ENCODE results near the gene PACRG.
A peak's percentile ranks its signal among the peaks of the same experiment; 100 is the strongest.

Gene PACRG

GRCh38 chr6:162882801-162883481, 155.2 kb downstream of the PACRG start:
- no peak for TF ChIP-seq CTCF (IDR thresholded peaks at IDR 0.05; ENCODE audit: poor library complexity, severe bottlenecking)
- no peaks in the 10 kb centered on the region for H3K9me3 ChIP-seq (ENCODE audit: severe bottlenecking)
- H3K27me3 ChIP-seq (ENCODE audit: insufficient read depth, poor library complexity, severe bottlenecking): no peaks in the 10 kb centered on the region
- DNase-seq (ENCODE audit: low spot score) (no peak), ATAC-seq (ENCODE audit: low read depth) (no peak)
- H3K4me1 ChIP-seq (ENCODE audit: insufficient read depth, poor library complexity, severe bottlenecking): no peaks in the 10 kb centered on the region
- no peak overlapping the region for H3K4me3 ChIP-seq (ENCODE audit: severe bottlenecking)
- H3K36me3 ChIP-seq (ENCODE audit: low read depth): no peaks in the 10 kb centered on the region
- H3K27ac ChIP-seq (ENCODE audit: poor library complexity, severe bottlenecking): no peak overlapping the region

- ATAC-seq (ENCODE audit: low read depth): no peak
- TF ChIP-seq CTCF (IDR thresholded peaks at IDR 0.05; ENCODE audit: poor library complexity, severe bottlenecking): no peak
- no peak for DNase-seq (ENCODE audit: low spot score)
- no peak overlapping the region for H3K4me3 ChIP-seq (ENCODE audit: severe bottlenecking)
- no peaks in the 10 kb centered on the region for H3K9me3 ChIP-seq (ENCODE audit: severe bottlenecking)
- no peaks in the 10 kb centered on the region for H3K4me1 ChIP-seq (ENCODE audit: insufficient read depth, poor library complexity, severe bottlenecking)
- H3K27ac ChIP-seq (ENCODE audit: poor library complexity, severe bottlenecking): no peak overlapping the region
- H3K36me3 ChIP-seq (ENCODE audit: low read depth): no peaks in the 10 kb centered on the region
- no peaks in the 10 kb centered on the region for H3K27me3 ChIP-seq (ENCODE audit: insufficient read depth, poor library complexity, severe bottlenecking)
Measured at GRCh38 chr6:162887981-162888689, 160.4 kb downstream of the PACRG start.

- no peak for ATAC-seq (ENCODE audit: low read depth)
- no peaks in the 10 kb centered on the region for H3K9me3 ChIP-seq (ENCODE audit: severe bottlenecking)
- DNase-seq (ENCODE audit: low spot score): no peak
Measured at GRCh38 chr6:162889303-162889702, 161.5 kb downstream of the PACRG start.

GRCh38 chr6:162898011-162898410, 170.2 kb downstream of the PACRG start:
- Histone ChIP-seq H3K4me1 (ENCODE audit: insufficient read depth, poor library complexity, severe bottlenecking) (no peaks in the 10 kb centered on the region), H3K36me3 (ENCODE audit: low read depth) (no peaks in the 10 kb centered on the region), H3K4me3 (ENCODE audit: severe bottlenecking) (no peak overlapping the region), H3K27me3 (ENCODE audit: insufficient read depth, poor library complexity, severe bottlenecking) (no peaks in the 10 kb centered on the region), H3K27ac (ENCODE audit: poor library complexity, severe bottlenecking) (no peak overlapping the region), H3K9me3 (ENCODE audit: severe bottlenecking) (no peaks in the 10 kb centered on the region)
- TF ChIP-seq CTCF (IDR thresholded peaks at IDR 0.05; ENCODE audit: poor library complexity, severe bottlenecking): no peak
- no peak for DNase-seq (ENCODE audit: low spot score)
- ATAC-seq (ENCODE audit: low read depth): no peak

More at GRCh38 chr6:162889303-162889702, 161.5 kb downstream of the PACRG start:
- no peak overlapping the region for H3K27ac ChIP-seq (ENCODE audit: poor library complexity, severe bottlenecking)
- no peaks in the 10 kb centered on the region for H3K27me3 ChIP-seq (ENCODE audit: insufficient read depth, poor library complexity, severe bottlenecking)
- H3K36me3 ChIP-seq (ENCODE audit: low read depth): no peaks in the 10 kb centered on the region
- TF ChIP-seq CTCF (IDR thresholded peaks at IDR 0.05; ENCODE audit: poor library complexity, severe bottlenecking): no peak
- H3K4me1 ChIP-seq (ENCODE audit: insufficient read depth, poor library complexity, severe bottlenecking): no peaks in the 10 kb centered on the region
- H3K4me3 ChIP-seq (ENCODE audit: severe bottlenecking): no peak overlapping the region

- Histone ChIP-seq H3K27me3 (ENCODE audit: insufficient read depth, poor library complexity, severe bottlenecking) (no peaks in the 10 kb centered on the region), H3K27ac (ENCODE audit: poor library complexity, severe bottlenecking) (no peak overlapping the region), H3K4me1 (ENCODE audit: insufficient read depth, poor library complexity, severe bottlenecking) (no peaks in the 10 kb centered on the region), H3K4me3 (ENCODE audit: severe bottlenecking) (no peak overlapping the region), H3K9me3 (ENCODE audit: severe bottlenecking) (no peaks in the 10 kb centered on the region), H3K36me3 (ENCODE audit: low read depth) (no peaks in the 10 kb centered on the region)
- no peak for DNase-seq (ENCODE audit: low spot score)
- peak; percentile 82 for ATAC-seq (ENCODE audit: low read depth)
- TF ChIP-seq CTCF (IDR thresholded peaks at IDR 0.05; ENCODE audit: poor library complexity, severe bottlenecking): peak; percentile 36
Measured at GRCh38 chr6:162899148-162899547, 171.4 kb downstream of the PACRG start.
